ENCODE results near the gene ANKRD53.
A peak's percentile ranks its signal among the peaks of the same experiment; 100 is the strongest.
"Not testable (repeated sequence)": the region's sequence is repeated elsewhere in the genome, so short reads cannot be mapped to it uniquely, and the experiment has no call there.

The ANKRD53 gene

GRCh38 chr2:70995426-70995729 lies 16.9 kb downstream of the ANKRD53 start:
- DNase-seq (ENCODE audit: low spot score) = peak; percentile 72
- TF ChIP-seq CTCF (IDR thresholded peaks at IDR 0.05; ENCODE audit: borderline replicate concordance, control extremely low read depth, extremely low read depth, insufficient read depth, missing control alignments) = no peak
- in situ Hi-C loops (cut with MboI; ENCODE audit: low sequenced_read_pairs, unreplicated experiment) = no loop called here

DNA sequence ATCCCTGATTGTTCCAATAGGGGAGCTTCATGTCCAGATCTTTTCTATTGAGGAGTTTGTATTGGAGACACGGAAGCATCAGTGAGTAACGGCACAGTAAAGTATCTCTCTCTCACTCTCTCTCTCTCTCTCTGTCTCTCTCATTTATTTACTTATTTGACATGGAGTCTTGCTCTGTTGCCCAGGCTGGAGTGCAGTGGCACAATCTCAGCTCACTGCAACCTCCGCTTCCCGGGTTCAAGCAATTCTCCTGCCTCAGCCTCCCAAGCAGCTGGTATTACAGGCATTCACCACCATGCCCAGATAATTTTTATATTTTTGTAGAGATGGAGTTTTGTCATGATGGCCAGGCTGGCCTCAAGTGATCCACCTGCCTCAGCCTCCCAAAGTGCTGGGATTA lies 20.5 kb downstream of the ANKRD53 start:
- in situ Hi-C loops (cut with MboI; ENCODE audit: low sequenced_read_pairs, unreplicated experiment); DNase-seq (ENCODE audit: low spot score): not testable (repeated sequence)

GRCh38 chr2:70999362-70999761 lies 20.9 kb downstream of the ANKRD53 start:
- no peak for TF ChIP-seq CTCF (IDR thresholded peaks at IDR 0.05; ENCODE audit: borderline replicate concordance, control extremely low read depth, extremely low read depth, insufficient read depth, missing control alignments)
- in situ Hi-C loops (cut with MboI; ENCODE audit: low sequenced_read_pairs, unreplicated experiment) = no loop called here
- DNase-seq (ENCODE audit: low spot score) = no peak

DNA sequence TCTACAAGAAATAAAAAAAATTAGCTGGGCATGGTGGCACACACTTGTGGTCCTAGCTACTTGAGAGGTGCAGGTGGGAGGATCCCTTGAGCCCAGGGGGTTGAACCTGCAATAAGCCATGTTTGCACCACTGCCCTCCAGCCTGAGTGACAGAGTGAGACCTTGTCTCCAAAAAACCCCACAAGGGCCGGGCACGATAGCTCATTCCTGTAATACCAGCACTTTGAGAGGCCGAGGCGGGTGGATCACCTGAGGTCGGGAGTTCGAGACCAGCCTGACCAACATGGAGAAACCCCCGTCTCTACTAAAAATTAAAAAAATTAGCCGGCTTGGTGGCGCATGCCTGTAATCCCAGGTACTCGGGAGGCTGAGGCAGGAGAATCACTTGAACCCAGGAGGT lies 21.5 kb downstream of the ANKRD53 start:
- in situ Hi-C loops (cut with MboI; ENCODE audit: low sequenced_read_pairs, unreplicated experiment); DNase-seq (ENCODE audit: low spot score): not testable (repeated sequence)

- in situ Hi-C loops (cut with MboI; ENCODE audit: low sequenced_read_pairs, unreplicated experiment) = no loop called here
Measured at GRCh38 chr2:71000780-71001591, 22.6 kb downstream of the ANKRD53 start.

GRCh38 chr2:71001592-71001927 lies 23.1 kb downstream of the ANKRD53 start:
- peak; percentile 8 for DNase-seq (ENCODE audit: low spot score)
- in situ Hi-C loops (cut with MboI; ENCODE audit: low sequenced_read_pairs, unreplicated experiment) = no loop called here
- no peak for TF ChIP-seq CTCF (IDR thresholded peaks at IDR 0.05; ENCODE audit: borderline replicate concordance, control extremely low read depth, extremely low read depth, insufficient read depth, missing control alignments)

More at GRCh38 chr2:71000780-71001591, 22.6 kb downstream of the ANKRD53 start:
- DNase-seq (ENCODE audit: low spot score) = peak; percentile 88
- peak; percentile 94 for TF ChIP-seq CTCF (IDR thresholded peaks at IDR 0.05; ENCODE audit: borderline replicate concordance, control extremely low read depth, extremely low read depth, insufficient read depth, missing control alignments)

- peak; percentile 8 for DNase-seq (ENCODE audit: low spot score)
- no peak for TF ChIP-seq CTCF (IDR thresholded peaks at IDR 0.05; ENCODE audit: borderline replicate concordance, control extremely low read depth, extremely low read depth, insufficient read depth, missing control alignments)
- in situ Hi-C loops (cut with MboI; ENCODE audit: low sequenced_read_pairs, unreplicated experiment) = no loop called here
Measured at GRCh38 chr2:71001981-71002570, 23.6 kb downstream of the ANKRD53 start.

All from GM13976 (cell line).